HCT116 (cell line): Measurements from ENCODE around the gene GNAT2. TPM values are rescaled to one million over a fixed set of nuclear protein-coding genes. Genes with fewer than 3 reads are reported as not detected.

Experiments
- ATAC-seq: fragments of 200-7000 bp; cut with Tn5 transposase; 2 replicates; pipeline ENCODE4 v1.9.1; 2020; ENCODE audit warnings: mild to moderate bottlenecking, moderate library complexity
- BruUV-seq: library from RNA; stranded (reverse); fragments of 400-500 nt; replicated peaks from 2 replicates; lab custom pipeline; 2021; lab: Mats Ljungman, UMichigan
- CTCF ChIA-PET: fragments of 300-600 bp; sonication (Branson Sonifier 250); formaldehyde crosslinking; loops from one replicate; lab custom pipeline; 2021; ENCODE audit warnings: antibody characterized with exemption; lab: Charles Lee
- POLR2A ChIA-PET: fragments of 300-600, 350-600 bp; sonication (Branson Sonifier 250); formaldehyde crosslinking; loops from one replicate; lab custom pipeline; 2021; ENCODE audit warnings: antibody characterized with exemption; lab: Charles Lee
- RAD21 ChIA-PET, 2 experiments: fragments of 300-600 bp; sonication (Branson Sonifier 250); formaldehyde crosslinking; loops; one replicate each; lab custom pipeline; 2023; ENCODE audit warnings: low total read pairs in 2 of 2; ENCODE audit not compliant: uncharacterized antibody in 2 of 2, unreplicated experiment in 2 of 2, low non-redundant PET in 1 of 2; lab: Charles Lee
- DNase-seq: peaks from one replicate; pipeline ENCODE4 v3.0.0-alpha.2; 2010; ENCODE audit warnings: low read depth, low spot score
- H2AFZ ChIP-seq: fragments of 200-600 bp; shearing (Covaris generic), sonication (generic); 2 replicates; pipeline ENCODE4 v1.6.1; 2017; ENCODE audit warnings: low read depth, mixed run types, mixed read lengths, antibody characterized with exemption, low read length; ENCODE audit not compliant: poor library complexity, severe bottlenecking
- H3K27ac ChIP-seq: 2 replicates; pipeline ENCODE4 v1.5.1; 2012; ENCODE audit warnings: low read depth, low read length
- H3K27me3 ChIP-seq: fragments of 200-600 bp; sonication (generic); 2 replicates; pipeline ENCODE4 v1.6.1; 2016; ENCODE audit warnings: mixed run types, low read length, mixed read lengths; ENCODE audit not compliant: insufficient read depth
- H3K36me3 ChIP-seq, 2 experiments: fragments of 200-500 bp in 1 of 2; fragments of 200-600 bp in 1 of 2; sonication (Bioruptor generic) in 1 of 2; sonication (generic) in 1 of 2; 2 replicates each; pipeline versions ENCODE4 v1.5.1 to v1.6.1; 2014 to 2016; ENCODE audit warnings: low read length in 2 of 2, inconsistent platforms in 1 of 2, mixed read lengths in 1 of 2, mixed run types in 1 of 2; ENCODE audit not compliant: insufficient read depth in 2 of 2, control insufficient read depth in 1 of 2
- H3K4me1 ChIP-seq, 2 experiments: fragments of 200-600 bp in 1 of 2; sonication (generic) in 1 of 2; 2 replicates each; pipeline versions ENCODE4 v1.5.1 to v1.6.1; 2012 to 2017; ENCODE audit warnings: low read length in 2 of 2, inconsistent platforms in 1 of 2, mild to moderate bottlenecking in 1 of 2, mixed read lengths in 1 of 2, mixed run types in 1 of 2, moderate library complexity in 1 of 2; ENCODE audit not compliant: insufficient read depth in 2 of 2, control insufficient read depth in 1 of 2
- H3K4me2 ChIP-seq: fragments of 200-600 bp; sonication (generic); 2 replicates; pipeline ENCODE4 v1.6.1; 2017; ENCODE audit warnings: mixed run types, low read length, mixed read lengths
- H3K4me3 ChIP-seq, 2 experiments: fragments of 200-600 bp in 1 of 2; sonication (generic) in 1 of 2; replicated peaks in 1 of 2; 2 replicates each; pipeline ENCODE4 v1.5.1; 2011 to 2016; ENCODE audit warnings: low read length in 2 of 2, control low read depth in 1 of 2, low read depth in 1 of 2, mild to moderate bottlenecking in 1 of 2, mixed read lengths in 1 of 2, mixed run types in 1 of 2
- H3K79me2 ChIP-seq: fragments of 200-600 bp; sonication (generic); 2 replicates; pipeline ENCODE4 v1.6.1; 2017; ENCODE audit warnings: mild to moderate bottlenecking, mixed run types, low read length, moderate library complexity, mixed read lengths; ENCODE audit not compliant: insufficient read depth
- H3K9ac ChIP-seq: fragments of 200-600 bp; sonication (generic); 2 replicates; pipeline ENCODE4 v1.6.1; 2016; ENCODE audit warnings: low read length, mixed read lengths
- H3K9me2 ChIP-seq: fragments of 200-600 bp; sonication (generic), shearing (Covaris generic); 2 replicates; pipeline ENCODE4 v1.6.1; 2017; ENCODE audit warnings: mixed run types, mild to moderate bottlenecking, moderate library complexity; ENCODE audit not compliant: insufficient read depth
- H3K9me3 ChIP-seq, 2 experiments: fragments of 200-500 bp in 1 of 2; fragments of 200-600 bp in 1 of 2; sonication (Bioruptor generic) in 1 of 2; sonication (generic) in 1 of 2; 2 replicates each; pipeline ENCODE4 v1.6.1; 2014 to 2017; ENCODE audit warnings: low read length in 2 of 2, mixed read lengths in 2 of 2, inconsistent platforms in 1 of 2, low read depth in 1 of 2, mild to moderate bottlenecking in 1 of 2, mixed run types in 1 of 2, moderate library complexity in 1 of 2; ENCODE audit not compliant: control insufficient read depth in 1 of 2, insufficient read depth in 1 of 2
- H4K20me1 ChIP-seq: fragments of 200-600 bp; sonication (generic), shearing (Covaris generic); 2 replicates; pipeline ENCODE4 v1.6.1; 2017; ENCODE audit warnings: mixed run types, mild to moderate bottlenecking, moderate library complexity; ENCODE audit not compliant: insufficient read depth
- CEBPB ChIP-seq: IDR thresholded peaks from 2 replicates; pipeline ENCODE4 v1.6.1; 2012; ENCODE audit warnings: low read depth
- EGR1 ChIP-seq: IDR thresholded peaks from 2 replicates; pipeline ENCODE4 v1.6.1; 2012; ENCODE audit warnings: low read depth
- FOSL1 ChIP-seq: IDR thresholded peaks from 2 replicates; pipeline ENCODE4 v1.6.1; 2012; ENCODE audit warnings: low read depth
- MAX ChIP-seq: IDR thresholded peaks from 2 replicates; pipeline ENCODE4 v1.6.1; 2012
- POLR2A ChIP-seq: IDR thresholded peaks from 2 replicates; pipeline ENCODE4 v1.7.0; 2011; ENCODE audit warnings: borderline replicate concordance; ENCODE audit not compliant: insufficient read depth, insufficient read length; ENCODE audit errors: extremely low read depth
- SP1 ChIP-seq: IDR thresholded peaks from 2 replicates; pipeline ENCODE4 v1.6.1; 2012; ENCODE audit warnings: low read depth
- SRF ChIP-seq: IDR thresholded peaks from 2 replicates; pipeline ENCODE4 v1.6.1; 2012; ENCODE audit warnings: low read depth
- TCF7L2 ChIP-seq: IDR thresholded peaks from 2 replicates; pipeline ENCODE4 v1.7.0; 2011; ENCODE audit warnings: borderline replicate concordance, inconsistent platforms; ENCODE audit not compliant: insufficient read depth, insufficient read length; ENCODE audit errors: extremely low read depth
- YY1 ChIP-seq: IDR thresholded peaks from 2 replicates; pipeline ENCODE4 v1.6.1; 2011; ENCODE audit warnings: low read length, low read depth, moderate library complexity, mild to moderate bottlenecking; ENCODE audit not compliant: insufficient replicate concordance; ENCODE audit errors: extremely low read depth
- ZBTB33 ChIP-seq: IDR thresholded peaks from 2 replicates; pipeline ENCODE4 v1.6.1; 2011; ENCODE audit warnings: mild to moderate bottlenecking, low read length, moderate library complexity; ENCODE audit not compliant: insufficient replicate concordance; ENCODE audit errors: extremely low read depth
- ZFX ChIP-seq: fragments of 450-650 bp; IDR thresholded peaks from 2 replicates; pipeline ENCODE4 v1.6.1; 2017
- ZNF274 ChIP-seq: fragments of 200-500 bp; sonication (Bioruptor generic); IDR thresholded peaks from 2 replicates; pipeline ENCODE4 v1.6.1; 2014; ENCODE audit warnings: mild to moderate bottlenecking, low read depth, low read length, inconsistent platforms
- intact Hi-C: fragments of 100-400 bp; cut with micrococcal nuclease; formaldehyde crosslinking; loops from 2 replicates; pipeline ENCODE4 v1.10.0; 2022
- total RNA-seq: library from RNA; stranded (reverse); gene quantifications from one replicate; pipeline ENCODE4 v1.2.1, GENCODE V29; 2021; ENCODE audit not compliant: unreplicated experiment

Gene GNAT2
- total RNA-seq, 1 experiment from 2014 or later, result 0.76 TPM

GRCh38 chr1:109652402-109652801 lies 33.0 kb upstream of the GNAT2 start:
- Histone ChIP-seq H2AFZ (no peak overlapping the region), H3K9ac (no peak overlapping the region), H3K36me3 (no peaks in the 10 kb centered on the region), H3K4me3 (no peak overlapping the region), H3K9me3 (no peaks in the 10 kb centered on the region), H4K20me1 (no peaks in the 10 kb centered on the region), H3K79me2 (no peaks in the 10 kb centered on the region), H3K27me3 (peaks cover 10% of the 10 kb centered on the region; the same call in 1 of the 2 replicates), H3K9me2 (no peaks in the 10 kb centered on the region), H3K4me2 (no peak overlapping the region), H3K4me1 (peaks cover 0 to 20% of the 10 kb centered on the region in 2 experiments; a peak in 3 of 4 replicates), H3K27ac (no peak overlapping the region)
- POLR2A ChIA-PET, result no interaction called here
- no peak for TF ChIP-seq SP1
- TF ChIP-seq TCF7L2, result no peak
- TF ChIP-seq POLR2A, result no peak
- no peak for TF ChIP-seq MAX
- no peak for TF ChIP-seq EGR1
- no peak for TF ChIP-seq ZNF274
- TF ChIP-seq ZBTB33, result no peak
- TF ChIP-seq FOSL1, result no peak
- no peak for TF ChIP-seq CEBPB
- no peak for TF ChIP-seq ZFX
- TF ChIP-seq SRF, result no peak
- TF ChIP-seq YY1, result no peak
- no TSS peak for BruUV-seq
- CTCF ChIA-PET, result interaction anchor here (0.6 to 3.3 kb wide), 3 partner anchors 9 to 106 kb away, joined by 3 to 21 read pairs (median 3); no protein-coding TSS in a partner anchor
- ATAC-seq (no peak), DNase-seq (no peak)
- RAD21 ChIA-PET, result no interaction called here
- intact Hi-C loops, result no loop called here
